Thyroid gland (tissue), 4 donors: ENCODE measurements around the gene CD8A.

Experiments used
- CTCF ChIP-seq, 6 experiments: fragments of 200-600 bp in 3 of 6; fragments of 450-650 bp in 3 of 6; sonication (generic) in 3 of 6; IDR thresholded peaks; one replicate each; pipeline ENCODE4 v1.5.1; 2016 to 2019; ENCODE audit warnings: antibody characterized with exemption in 6 of 6, mild to moderate bottlenecking in 2 of 6, inconsistent platforms in 1 of 6, moderate library complexity in 1 of 6
- POLR2A ChIP-seq, 2 donors: fragments of 450-650 bp; IDR thresholded peaks; one replicate each; pipeline ENCODE4 v1.6.1; 2017; ENCODE audit warnings: antibody characterized with exemption in 2 of 2, mild to moderate bottlenecking in 2 of 2, moderate library complexity in 1 of 2

- no peak for TF ChIP-seq CTCF (IDR thresholded peaks at IDR 0.05)
- no peak for TF ChIP-seq POLR2A (IDR thresholded peaks at IDR 0.05)
These were observed 36.2 kb upstream of the CD8A start for GRCh38 chr2:86826951-86827350.
